GM21723 (cell line): ENCODE measurements around the gene SFMBT2.

ENCODE experiments used
- ATAC-seq: cut with Tn5 transposase; IDR thresholded peaks from one replicate; pipeline ENCODE4 v1.9.1; 2021; ENCODE audit warnings: mild to moderate bottlenecking, moderate library complexity; ENCODE audit not compliant: unreplicated experiment

Gene SFMBT2

GRCh38 chr10:7370511-7370910 lies 40.3 kb downstream of the SFMBT2 start:
- ATAC-seq: no peak

GRCh38 chr10:7365027-7365745 lies 45.6 kb downstream of the SFMBT2 start:
- ATAC-seq: no peak

GRCh38 chr10:7364474-7364873 lies 46.4 kb downstream of the SFMBT2 start:
- ATAC-seq: no peak

GRCh38 chr10:7363700-7364099 lies 47.1 kb downstream of the SFMBT2 start:
- ATAC-seq: no peak

- ATAC-seq: no peak
Observed at GRCh38 chr10:7362471-7362870, 48.4 kb downstream of the SFMBT2 start.

- ATAC-seq: no peak
Observed at GRCh38 chr10:7361316-7361715, 49.5 kb downstream of the SFMBT2 start.

- ATAC-seq: no peak
Observed at GRCh38 chr10:7359954-7360353, 50.9 kb downstream of the SFMBT2 start.

GRCh38 chr10:7359356-7359755 lies 51.5 kb downstream of the SFMBT2 start:
- ATAC-seq: no peak

GRCh38 chr10:7357193-7357592 lies 53.6 kb downstream of the SFMBT2 start:
- ATAC-seq: no peak

- ATAC-seq: no peak
Observed at GRCh38 chr10:7354330-7355047, 56.3 kb downstream of the SFMBT2 start.

- ATAC-seq: no peak
Observed at GRCh38 chr10:7351894-7352293, 58.9 kb downstream of the SFMBT2 start.

- no peak for ATAC-seq
Observed at GRCh38 chr10:7350541-7351195, 60.2 kb downstream of the SFMBT2 start.

- ATAC-seq: no peak
Observed at GRCh38 chr10:7345717-7346116, 65.1 kb downstream of the SFMBT2 start.

GRCh38 chr10:7343040-7343439 lies 67.8 kb downstream of the SFMBT2 start:
- ATAC-seq: no peak

GRCh38 chr10:7340179-7340874 lies 70.5 kb downstream of the SFMBT2 start:
- ATAC-seq: no peak

GRCh38 chr10:7339510-7339909 lies 71.3 kb downstream of the SFMBT2 start:
- no peak for ATAC-seq

- ATAC-seq: no peak
Observed at GRCh38 chr10:7338469-7338868, 72.4 kb downstream of the SFMBT2 start.

- ATAC-seq: peak; percentile 80
Observed at GRCh38 chr10:7337431-7338171, 73.2 kb downstream of the SFMBT2 start.

GRCh38 chr10:7335977-7336376 lies 74.9 kb downstream of the SFMBT2 start:
- ATAC-seq: no peak

GRCh38 chr10:7334642-7334964 lies 76.2 kb downstream of the SFMBT2 start:
- ATAC-seq: no peak
